WTC11 (cell line): ENCODE data around the gene NXN. TPM values are rescaled to one million over a fixed set of nuclear protein-coding genes. Genes with fewer than 3 reads are reported as not detected.
A peak's percentile ranks its signal among the peaks of the same experiment; 100 is the strongest.

Experiments
- ATAC-seq: fragments of 200-7000 bp; cut with Tn5 transposase; 2 replicates; pipeline ENCODE4 v1.10.0; 2021; ENCODE audit warnings: mild to moderate bottlenecking, moderate library complexity
- CTCF ChIA-PET: fragments of 300-600 bp; sonication (Branson Sonifier 250); formaldehyde crosslinking; loops from one replicate; lab custom pipeline; 2021; ENCODE audit warnings: antibody characterized with exemption; lab: Charles Lee
- POLR2A ChIA-PET: fragments of 350-600 bp; sonication (Branson Sonifier 250); formaldehyde crosslinking; loops from one replicate; lab custom pipeline; 2021; ENCODE audit warnings: antibody characterized with exemption; lab: Charles Lee
- DNase-seq: peaks from one replicate; pipeline ENCODE4 v3.0.0; 2021; ENCODE audit warnings: low spot score
- H3K27ac Mint-ChIP-seq: 2 replicates; pipeline ENCODE4 v1.8.0; 2021; ENCODE audit warnings: mixed read lengths
- H3K27me3 Mint-ChIP-seq: 2 replicates; pipeline ENCODE4 v1.8.0; 2021; ENCODE audit warnings: low read depth, mild to moderate bottlenecking, moderate library complexity, mixed read lengths
- H3K36me3 Mint-ChIP-seq: 2 replicates; pipeline ENCODE4 v1.8.0; 2021; ENCODE audit warnings: mixed read lengths
- H3K4me1 Mint-ChIP-seq: 2 replicates; pipeline ENCODE4 v1.8.0; 2022; ENCODE audit warnings: mixed read lengths
- H3K4me3 Mint-ChIP-seq: 2 replicates; pipeline ENCODE4 v1.8.0; 2021; ENCODE audit warnings: mild to moderate bottlenecking, moderate library complexity, mixed read lengths
- H3K9me3 Mint-ChIP-seq: 2 replicates; pipeline ENCODE4 v1.8.0; 2021; ENCODE audit warnings: mixed read lengths
- ARID4B ChIP-seq: sonication (generic); formaldehyde crosslinking; IDR thresholded peaks from 2 replicates; pipeline ENCODE4 v1.8.0; 2023; ENCODE audit warnings: missing genetic modification reagents, mild to moderate bottlenecking, borderline replicate concordance
- ATF3 ChIP-seq: sonication (generic); formaldehyde crosslinking; conservative IDR thresholded peaks from 2 replicates; pipeline ENCODE4 v1.8.1; 2022; ENCODE audit warnings: mild to moderate bottlenecking, missing genetic modification reagents
- CDX4 ChIP-seq: fragments of 250-450 bp; sonication (Bioruptor Pico); IDR thresholded peaks from 2 replicates; pipeline ENCODE4 v1.9.0; 2021; ENCODE audit warnings: moderate library complexity, mild to moderate bottlenecking, inconsistent platforms, borderline replicate concordance
- CREM ChIP-seq: sonication (generic); formaldehyde crosslinking; IDR thresholded peaks from 2 replicates; pipeline ENCODE4 v1.8.1; 2022; ENCODE audit warnings: mild to moderate bottlenecking, missing genetic modification reagents, moderate library complexity
- ELF4 ChIP-seq: sonication (generic); formaldehyde crosslinking; IDR thresholded peaks from 2 replicates; pipeline ENCODE4 v1.8.1; 2022; ENCODE audit warnings: low read depth, mild to moderate bottlenecking, moderate library complexity, missing genetic modification reagents
- FOXK1 ChIP-seq: sonication (generic); formaldehyde crosslinking; IDR thresholded peaks from 2 replicates; pipeline ENCODE4 v1.8.0; 2022; ENCODE audit warnings: mild to moderate bottlenecking, moderate library complexity, missing genetic modification reagents
- FOXP4 ChIP-seq: sonication (generic); formaldehyde crosslinking; IDR thresholded peaks from 2 replicates; pipeline ENCODE4 v1.8.0; 2022; ENCODE audit warnings: mild to moderate bottlenecking, missing genetic modification reagents
- HMGA2 ChIP-seq: fragments of 250-450 bp; sonication (Bioruptor Pico); IDR thresholded peaks from 2 replicates; pipeline ENCODE4 v1.4.0; 2021; ENCODE audit warnings: mild to moderate bottlenecking, moderate library complexity
- NFE2L1 ChIP-seq: sonication (generic); formaldehyde crosslinking; IDR thresholded peaks from 2 replicates; pipeline ENCODE4 v1.8.1; 2023; ENCODE audit warnings: missing genetic modification reagents
- ZNF121 ChIP-seq: sonication (generic); formaldehyde crosslinking; IDR thresholded peaks from 2 replicates; pipeline ENCODE4 v1.8.0; 2023; ENCODE audit warnings: missing genetic modification reagents
- total RNA-seq: library from RNA; stranded (reverse); gene quantifications from 3 replicates; pipeline ENCODE4 v1.2.3, GENCODE V29; 2021
- TF ChIP-seq, protein P1 (sequence below): sonication (generic); formaldehyde crosslinking; IDR thresholded peaks from 2 replicates; pipeline ENCODE4 v1.8.0; 2022; ENCODE audit warnings: mild to moderate bottlenecking, missing genetic modification reagents
- TF ChIP-seq, protein P2 (sequence below): sonication (generic); formaldehyde crosslinking; IDR thresholded peaks from 2 replicates; pipeline ENCODE4 v1.8.0; 2022; ENCODE audit warnings: mild to moderate bottlenecking, missing genetic modification reagents

Gene NXN
- total RNA-seq, 1 experiment from 2014 or later = 96.8 TPM

- peak; percentile 48 for DNase-seq
- peaks cover 2% of the 10 kb centered on the region; the same call in 1 of the 2 replicates for H3K36me3 Mint-ChIP-seq
- CTCF ChIA-PET = interaction anchor here (0.6 to 6.8 kb wide), 12 partner anchors 16 to 183 kb away, joined by 3 to 190 read pairs (median 6); partner anchors contain the start of gene TIMM22
These were observed 1.2 kb downstream of the NXN start for GRCh38 chr17:978103-979093.

GRCh38 chr17:977166-977565, 2.4 kb downstream of the NXN start:
- Mint-ChIP-seq H3K4me3 (peak overlapping the region; percentile 93), H3K27me3 (no peaks in the 10 kb centered on the region), H3K27ac (peak overlapping the region; percentile 73; the same call in 1 of the 2 replicates), H3K9me3 (no peaks in the 10 kb centered on the region), H3K36me3 (peaks cover 2% of the 10 kb centered on the region; the same call in 1 of the 2 replicates), H3K4me1 (peaks cover 52% of the 10 kb centered on the region)
- DNase-seq (no peak), ATAC-seq (no peak)
- TF ChIP-seq CDX4 (CRISPR knock-in tag) (no peak), HMGA2 (CRISPR knock-in tag) (no peak), ARID4B (no peak), FOXK1 (CRISPR knock-in tag) (no peak)
- TF ChIP-seq, protein P1, sequence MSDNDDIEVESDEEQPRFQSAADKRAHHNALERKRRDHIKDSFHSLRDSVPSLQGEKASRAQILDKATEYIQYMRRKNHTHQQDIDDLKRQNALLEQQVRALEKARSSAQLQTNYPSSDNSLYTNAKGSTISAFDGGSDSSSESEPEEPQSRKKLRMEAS (CRISPR knock-in tag) = no peak
- ChIA-PET CTCF (interaction anchor here (2.5 to 6.8 kb wide), 2 partner anchors 98 to 182 kb away, joined by 10 to 190 read pairs; no protein-coding TSS in a partner anchor), POLR2A (interaction anchor here (1.1 kb wide), 1 partner anchor 98 kb away, joined by 3 read pairs; no protein-coding TSS in a partner anchor)

More at GRCh38 chr17:978103-979093, 1.2 kb downstream of the NXN start:
- TF ChIP-seq FOXP4 (CRISPR knock-in tag) (no peak), CREM (CRISPR knock-in tag) (no peak), ATF3 (CRISPR knock-in tag) (no peak), ELF4 (CRISPR knock-in tag) (0 out of 2 replicates have a peak, but pooled peaks have one; percentile 32), ZNF121 (CRISPR knock-in tag) (no peak), NFE2L1 (CRISPR knock-in tag) (no peak), FOXK1 (CRISPR knock-in tag) (no peak)
- TF ChIP-seq, protein P2, sequence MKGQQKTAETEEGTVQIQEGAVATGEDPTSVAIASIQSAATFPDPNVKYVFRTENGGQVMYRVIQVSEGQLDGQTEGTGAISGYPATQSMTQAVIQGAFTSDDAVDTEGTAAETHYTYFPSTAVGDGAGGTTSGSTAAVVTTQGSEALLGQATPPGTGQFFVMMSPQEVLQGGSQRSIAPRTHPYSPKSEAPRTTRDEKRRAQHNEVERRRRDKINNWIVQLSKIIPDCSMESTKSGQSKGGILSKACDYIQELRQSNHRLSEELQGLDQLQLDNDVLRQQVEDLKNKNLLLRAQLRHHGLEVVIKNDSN (CRISPR knock-in tag) = no peak
- Mint-ChIP-seq H3K27me3 (no peaks in the 10 kb centered on the region), H3K4me1 (peaks cover 41% of the 10 kb centered on the region), H3K9me3 (no peaks in the 10 kb centered on the region), H3K4me3 (peak overlapping the region; percentile 93), H3K27ac (peak overlapping the region; percentile 55; the same call in 1 of the 2 replicates)
- ATAC-seq = 0 out of 2 replicates have a peak, but pooled peaks have one; percentile 1
- POLR2A ChIA-PET = interaction anchor here (0.7 to 2.8 kb wide), 6 partner anchors 28 to 183 kb away, joined by 3 to 32 read pairs (median 6); no protein-coding TSS in a partner anchor
